ENCODE data around the gene WDPCP. TPM values are rescaled to one million over a fixed set of nuclear protein-coding genes. Genes with fewer than 3 reads are reported as not detected.

The WDPCP gene
- total and polyA plus RNA-seq, 2 of the 13 experiments (the other 11 are each of a cell fraction or from before 2014, with no cell fraction given): 2.9 to 5.2 TPM

DNA sequence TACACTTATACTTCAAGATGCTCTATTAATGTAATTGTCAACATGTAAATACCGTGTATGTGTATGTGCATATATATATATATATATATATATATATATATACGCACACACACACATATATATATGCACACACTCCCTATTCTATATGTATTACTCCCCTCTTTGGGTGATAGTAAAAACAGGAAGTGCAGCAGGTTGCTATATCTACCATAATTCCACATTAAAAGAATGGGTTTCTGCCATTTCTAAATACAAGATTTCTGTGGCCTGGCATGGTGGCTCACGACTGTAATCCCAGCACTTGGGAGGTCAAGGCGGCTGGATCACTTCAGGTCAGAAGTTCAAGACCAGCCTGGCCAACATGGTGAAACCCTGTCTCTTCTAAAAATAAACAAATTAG, 460.7 kb downstream of the WDPCP start:
- no peak for DNase-seq (ENCODE audit: low spot score)
- POLR2A ChIA-PET: no interaction called here
- no peak for FAIRE-seq
- intact Hi-C loops (cut with micrococcal nuclease; ENCODE audit: unreplicated experiment): no loop called here
- Histone ChIP-seq H3K27me3 (ENCODE audit: control insufficient read depth in 1 of 2, insufficient read depth in 2 of 2, low read length in 2 of 2) (no peaks in the 10 kb centered on the region), H3K27ac (ENCODE audit: extremely low read length, insufficient read depth, low read length) (no peak overlapping the region), H3K9me3 (ENCODE audit: low read length) (peaks cover 12% of the 10 kb centered on the region), H3K4me1 (ENCODE audit: insufficient read depth, low read length) (no peaks in the 10 kb centered on the region), H3K9ac (ENCODE audit: insufficient read depth, low read depth, low read length) (no peak overlapping the region), H3K4me2 (ENCODE audit: low read depth, low read length) (no peak overlapping the region), H3K79me2 (ENCODE audit: insufficient read depth, low read length) (no peaks in the 10 kb centered on the region), H2AFZ (ENCODE audit: low read length) (no peak overlapping the region), H4K20me1 (ENCODE audit: insufficient read depth, low read length) (no peaks in the 10 kb centered on the region), H3K36me3 (replicated peaks in 1 of 2; ENCODE audit: control insufficient read depth in 1 of 2, insufficient read depth in 2 of 2, low read length in 2 of 2) (no peaks in the 10 kb centered on the region), H3K4me3 (replicated peaks in 1 of 3; ENCODE audit: insufficient read depth in 1 of 3, low read depth in 2 of 3, low read length in 3 of 3) (no peak overlapping the region)
- in situ Hi-C loops (cut with HindIII; ENCODE audit: extremely low pct_ligation_motif_present, low pct_unique_long_range_greater_than_20kb): no loop called here
- CTCF ChIA-PET (ENCODE audit: low intra/inter-chr PET ratio, low total read pairs): no interaction called here
- no peak for ATAC-seq
- BruUV-seq (replicated peaks): no TSS peak
- 82% methylated on average over 4 of the region's 4 CpGs for WGBS (ENCODE audit: low lambda C conversion rate)
- TF ChIP-seq, protein P1, sequence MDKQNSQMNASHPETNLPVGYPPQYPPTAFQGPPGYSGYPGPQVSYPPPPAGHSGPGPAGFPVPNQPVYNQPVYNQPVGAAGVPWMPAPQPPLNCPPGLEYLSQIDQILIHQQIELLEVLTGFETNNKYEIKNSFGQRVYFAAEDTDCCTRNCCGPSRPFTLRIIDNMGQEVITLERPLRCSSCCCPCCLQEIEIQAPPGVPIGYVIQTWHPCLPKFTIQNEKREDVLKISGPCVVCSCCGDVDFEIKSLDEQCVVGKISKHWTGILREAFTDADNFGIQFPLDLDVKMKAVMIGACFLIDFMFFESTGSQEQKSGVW (CRISPR knock-in tag; IDR thresholded peaks at IDR 0.05; ENCODE audit: borderline replicate concordance): no peak
- TF ChIP-seq, protein P2, sequence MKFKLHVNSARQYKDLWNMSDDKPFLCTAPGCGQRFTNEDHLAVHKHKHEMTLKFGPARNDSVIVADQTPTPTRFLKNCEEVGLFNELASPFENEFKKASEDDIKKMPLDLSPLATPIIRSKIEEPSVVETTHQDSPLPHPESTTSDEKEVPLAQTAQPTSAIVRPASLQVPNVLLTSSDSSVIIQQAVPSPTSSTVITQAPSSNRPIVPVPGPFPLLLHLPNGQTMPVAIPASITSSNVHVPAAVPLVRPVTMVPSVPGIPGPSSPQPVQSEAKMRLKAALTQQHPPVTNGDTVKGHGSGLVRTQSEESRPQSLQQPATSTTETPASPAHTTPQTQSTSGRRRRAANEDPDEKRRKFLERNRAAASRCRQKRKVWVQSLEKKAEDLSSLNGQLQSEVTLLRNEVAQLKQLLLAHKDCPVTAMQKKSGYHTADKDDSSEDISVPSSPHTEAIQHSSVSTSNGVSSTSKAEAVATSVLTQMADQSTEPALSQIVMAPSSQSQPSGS (CRISPR knock-in tag; IDR thresholded peaks at IDR 0.05): no peak
- TF ChIP-seq, protein P3, sequence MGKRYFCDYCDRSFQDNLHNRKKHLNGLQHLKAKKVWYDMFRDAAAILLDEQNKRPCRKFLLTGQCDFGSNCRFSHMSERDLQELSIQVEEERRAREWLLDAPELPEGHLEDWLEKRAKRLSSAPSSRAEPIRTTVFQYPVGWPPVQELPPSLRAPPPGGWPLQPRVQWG (CRISPR knock-in tag; IDR thresholded peaks at IDR 0.05; ENCODE audit: borderline replicate concordance, low read depth): no peak
- TF ChIP-seq CBFB (CRISPR knock-in tag; IDR thresholded peaks at IDR 0.05): no peak
- TF ChIP-seq RBFOX2 (IDR thresholded peaks at IDR 0.05; ENCODE audit: low read depth, low read length): no peak
- TF ChIP-seq, protein P4, sequence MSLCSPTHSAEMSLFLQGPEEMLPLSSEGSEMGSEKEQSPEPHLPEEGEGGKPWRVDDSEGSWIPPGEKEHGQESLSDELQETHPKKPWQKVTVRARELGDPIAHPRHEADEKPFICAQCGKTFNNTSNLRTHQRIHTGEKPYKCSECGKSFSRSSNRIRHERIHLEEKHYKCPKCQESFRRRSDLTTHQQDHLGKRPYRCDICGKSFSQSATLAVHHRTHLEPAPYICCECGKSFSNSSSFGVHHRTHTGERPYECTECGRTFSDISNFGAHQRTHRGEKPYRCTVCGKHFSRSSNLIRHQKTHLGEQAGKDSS (CRISPR knock-in tag; IDR thresholded peaks at IDR 0.05; ENCODE audit: borderline replicate concordance, low read depth): no peak
- TF ChIP-seq, protein P5, sequence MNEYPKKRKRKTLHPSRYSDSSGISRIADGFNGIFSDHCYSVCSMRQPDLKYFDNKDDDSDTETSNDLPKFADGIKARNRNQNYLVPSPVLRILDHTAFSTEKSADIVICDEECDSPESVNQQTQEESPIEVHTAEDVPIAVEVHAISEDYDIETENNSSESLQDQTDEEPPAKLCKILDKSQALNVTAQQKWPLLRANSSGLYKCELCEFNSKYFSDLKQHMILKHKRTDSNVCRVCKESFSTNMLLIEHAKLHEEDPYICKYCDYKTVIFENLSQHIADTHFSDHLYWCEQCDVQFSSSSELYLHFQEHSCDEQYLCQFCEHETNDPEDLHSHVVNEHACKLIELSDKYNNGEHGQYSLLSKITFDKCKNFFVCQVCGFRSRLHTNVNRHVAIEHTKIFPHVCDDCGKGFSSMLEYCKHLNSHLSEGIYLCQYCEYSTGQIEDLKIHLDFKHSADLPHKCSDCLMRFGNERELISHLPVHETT (CRISPR knock-in tag; conservative IDR thresholded peaks at IDR 0.05): no peak
- TF ChIP-seq, protein P6, sequence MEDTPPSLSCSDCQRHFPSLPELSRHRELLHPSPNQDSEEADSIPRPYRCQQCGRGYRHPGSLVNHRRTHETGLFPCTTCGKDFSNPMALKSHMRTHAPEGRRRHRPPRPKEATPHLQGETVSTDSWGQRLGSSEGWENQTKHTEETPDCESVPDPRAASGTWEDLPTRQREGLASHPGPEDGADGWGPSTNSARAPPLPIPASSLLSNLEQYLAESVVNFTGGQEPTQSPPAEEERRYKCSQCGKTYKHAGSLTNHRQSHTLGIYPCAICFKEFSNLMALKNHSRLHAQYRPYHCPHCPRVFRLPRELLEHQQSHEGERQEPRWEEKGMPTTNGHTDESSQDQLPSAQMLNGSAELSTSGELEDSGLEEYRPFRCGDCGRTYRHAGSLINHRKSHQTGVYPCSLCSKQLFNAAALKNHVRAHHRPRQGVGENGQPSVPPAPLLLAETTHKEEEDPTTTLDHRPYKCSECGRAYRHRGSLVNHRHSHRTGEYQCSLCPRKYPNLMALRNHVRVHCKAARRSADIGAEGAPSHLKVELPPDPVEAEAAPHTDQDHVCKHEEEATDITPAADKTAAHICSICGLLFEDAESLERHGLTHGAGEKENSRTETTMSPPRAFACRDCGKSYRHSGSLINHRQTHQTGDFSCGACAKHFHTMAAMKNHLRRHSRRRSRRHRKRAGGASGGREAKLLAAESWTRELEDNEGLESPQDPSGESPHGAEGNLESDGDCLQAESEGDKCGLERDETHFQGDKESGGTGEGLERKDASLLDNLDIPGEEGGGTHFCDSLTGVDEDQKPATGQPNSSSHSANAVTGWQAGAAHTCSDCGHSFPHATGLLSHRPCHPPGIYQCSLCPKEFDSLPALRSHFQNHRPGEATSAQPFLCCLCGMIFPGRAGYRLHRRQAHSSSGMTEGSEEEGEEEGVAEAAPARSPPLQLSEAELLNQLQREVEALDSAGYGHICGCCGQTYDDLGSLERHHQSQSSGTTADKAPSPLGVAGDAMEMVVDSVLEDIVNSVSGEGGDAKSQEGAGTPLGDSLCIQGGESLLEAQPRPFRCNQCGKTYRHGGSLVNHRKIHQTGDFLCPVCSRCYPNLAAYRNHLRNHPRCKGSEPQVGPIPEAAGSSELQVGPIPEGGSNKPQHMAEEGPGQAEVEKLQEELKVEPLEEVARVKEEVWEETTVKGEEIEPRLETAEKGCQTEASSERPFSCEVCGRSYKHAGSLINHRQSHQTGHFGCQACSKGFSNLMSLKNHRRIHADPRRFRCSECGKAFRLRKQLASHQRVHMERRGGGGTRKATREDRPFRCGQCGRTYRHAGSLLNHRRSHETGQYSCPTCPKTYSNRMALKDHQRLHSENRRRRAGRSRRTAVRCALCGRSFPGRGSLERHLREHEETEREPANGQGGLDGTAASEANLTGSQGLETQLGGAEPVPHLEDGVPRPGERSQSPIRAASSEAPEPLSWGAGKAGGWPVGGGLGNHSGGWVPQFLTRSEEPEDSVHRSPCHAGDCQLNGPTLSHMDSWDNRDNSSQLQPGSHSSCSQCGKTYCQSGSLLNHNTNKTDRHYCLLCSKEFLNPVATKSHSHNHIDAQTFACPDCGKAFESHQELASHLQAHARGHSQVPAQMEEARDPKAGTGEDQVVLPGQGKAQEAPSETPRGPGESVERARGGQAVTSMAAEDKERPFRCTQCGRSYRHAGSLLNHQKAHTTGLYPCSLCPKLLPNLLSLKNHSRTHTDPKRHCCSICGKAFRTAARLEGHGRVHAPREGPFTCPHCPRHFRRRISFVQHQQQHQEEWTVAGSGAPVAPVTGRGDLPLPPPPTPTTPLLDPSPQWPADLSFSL (CRISPR knock-in tag; IDR thresholded peaks at IDR 0.05): no peak
- no peak for TF ChIP-seq PLRG1 (conservative IDR thresholded peaks at IDR 0.05)
- no peak for TF ChIP-seq ZFP41 (CRISPR knock-in tag; IDR thresholded peaks at IDR 0.05; ENCODE audit: borderline replicate concordance)
- TF ChIP-seq NR2C2 (CRISPR knock-in tag; IDR thresholded peaks at IDR 0.05; ENCODE audit: borderline replicate concordance): no peak
- TF ChIP-seq, protein P7, sequence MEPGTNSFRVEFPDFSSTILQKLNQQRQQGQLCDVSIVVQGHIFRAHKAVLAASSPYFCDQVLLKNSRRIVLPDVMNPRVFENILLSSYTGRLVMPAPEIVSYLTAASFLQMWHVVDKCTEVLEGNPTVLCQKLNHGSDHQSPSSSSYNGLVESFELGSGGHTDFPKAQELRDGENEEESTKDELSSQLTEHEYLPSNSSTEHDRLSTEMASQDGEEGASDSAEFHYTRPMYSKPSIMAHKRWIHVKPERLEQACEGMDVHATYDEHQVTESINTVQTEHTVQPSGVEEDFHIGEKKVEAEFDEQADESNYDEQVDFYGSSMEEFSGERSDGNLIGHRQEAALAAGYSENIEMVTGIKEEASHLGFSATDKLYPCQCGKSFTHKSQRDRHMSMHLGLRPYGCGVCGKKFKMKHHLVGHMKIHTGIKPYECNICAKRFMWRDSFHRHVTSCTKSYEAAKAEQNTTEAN (CRISPR knock-in tag; conservative IDR thresholded peaks at IDR 0.05): no peak

All from HepG2 (cell line).